IMR-90 (cell line): ENCODE results near the gene MAPK9. TPM values are rescaled to one million over a fixed set of nuclear protein-coding genes. Genes with fewer than 3 reads are reported as not detected.

Experiments used
- ATAC-seq: fragments of 200-7000 bp; cut with Tn5 transposase; 2 replicates; pipeline ENCODE4 v1.9.1; 2020; ENCODE audit warnings: low read depth, mild to moderate bottlenecking, moderate library complexity
- BruUV-seq: library from RNA; stranded (reverse); fragments of 400-500 nt; replicated peaks from 2 replicates; lab custom pipeline; 2021; lab: Mats Ljungman, UMichigan
- CTCF ChIA-PET: fragments of 300-600 bp; formaldehyde crosslinking; extraction: SDS; loops from one replicate; lab custom pipeline; 2021; ENCODE audit warnings: antibody characterized with exemption; lab: Yijun Ruan, JAX
- POLR2A ChIA-PET: fragments of 300-600 bp; sonication (Branson Sonifier 250); formaldehyde crosslinking; loops from one replicate; lab custom pipeline; 2022; ENCODE audit warnings: antibody characterized with exemption; ENCODE audit not compliant: unreplicated experiment; lab: Charles Lee
- DNase-seq: peaks from one replicate; pipeline ENCODE4 v3.0.0; 2013
- H2AFZ ChIP-seq: replicated peaks from 2 replicates; pipeline ENCODE3; 2013; ENCODE audit warnings: low read length, mild to moderate bottlenecking; ENCODE audit not compliant: poor library complexity
- H2AK5ac ChIP-seq: 2 replicates; pipeline ENCODE4 v1.6.1; 2013; ENCODE audit warnings: low read depth, low read length, inconsistent platforms
- H2AK9ac ChIP-seq: replicated peaks from 2 replicates; pipeline ENCODE3; 2013; ENCODE audit warnings: mild to moderate bottlenecking, low read depth, low read length, moderate library complexity; ENCODE audit not compliant: poor library complexity
- H2BK120ac ChIP-seq: 2 replicates; pipeline ENCODE4 v1.6.1; 2013; ENCODE audit warnings: low read depth, low read length, inconsistent platforms
- H2BK15ac ChIP-seq: 3 replicates; pipeline ENCODE4 v1.6.1; 2013; ENCODE audit warnings: low read depth, low read length, inconsistent platforms
- H2BK20ac ChIP-seq: 2 replicates; pipeline ENCODE4 v1.6.1; 2013; ENCODE audit warnings: low read depth, mild to moderate bottlenecking, inconsistent platforms, low read length, moderate library complexity
- H2BK5ac ChIP-seq: 2 replicates; pipeline ENCODE4 v1.6.1; 2013; ENCODE audit warnings: mild to moderate bottlenecking, low read depth, low read length, inconsistent platforms; ENCODE audit not compliant: poor library complexity, severe bottlenecking
- H3K14ac ChIP-seq: replicated peaks from 2 replicates; pipeline ENCODE4 v1.6.1; 2013; ENCODE audit warnings: low read depth, low read length, inconsistent platforms
- H3K18ac ChIP-seq: 2 replicates; pipeline ENCODE4 v1.6.1; 2013; ENCODE audit warnings: low read depth, low read length, control low read depth
- H3K23ac ChIP-seq: 2 replicates; pipeline ENCODE4 v1.6.1; 2013; ENCODE audit warnings: low read depth, low read length, inconsistent platforms
- H3K27ac ChIP-seq: 2 replicates; pipeline ENCODE4 v1.5.1; 2013; ENCODE audit warnings: mild to moderate bottlenecking, control low read depth, low read length; ENCODE audit not compliant: insufficient read depth
- H3K27me3 ChIP-seq: 2 replicates; pipeline ENCODE4 v1.6.1; 2013; ENCODE audit warnings: low read length; ENCODE audit not compliant: control insufficient read depth, insufficient read depth
- H3K36me3 ChIP-seq: 2 replicates; pipeline ENCODE4 v1.6.1; 2013; ENCODE audit warnings: low read length, mixed read lengths; ENCODE audit not compliant: control insufficient read depth, insufficient read depth
- H3K4ac ChIP-seq: 2 replicates; pipeline ENCODE4 v1.6.1; 2013; ENCODE audit warnings: low read depth, low read length, inconsistent platforms
- H3K4me1 ChIP-seq: 2 replicates; pipeline ENCODE4 v1.6.1; 2013; ENCODE audit warnings: low read length, mixed read lengths; ENCODE audit not compliant: control insufficient read depth, insufficient read depth
- H3K4me2 ChIP-seq: 2 replicates; pipeline ENCODE4 v1.6.1; 2013; ENCODE audit warnings: low read depth, mild to moderate bottlenecking, control low read depth, low read length, moderate library complexity
- H3K4me3 ChIP-seq: 2 replicates; pipeline ENCODE4 v1.5.1; 2013; ENCODE audit warnings: low read depth, mild to moderate bottlenecking, control low read depth, low read length, moderate library complexity; ENCODE audit not compliant: insufficient read depth
- H3K56ac ChIP-seq: 2 replicates; pipeline ENCODE4 v1.6.1; 2013; ENCODE audit warnings: low read length, inconsistent platforms; ENCODE audit not compliant: insufficient read depth; ENCODE audit errors: extremely low read depth
- H3K79me1 ChIP-seq, 2 experiments: 2 replicates each; pipeline ENCODE4 v1.6.1; 2013; ENCODE audit warnings: low read length in 2 of 2, inconsistent platforms in 1 of 2, low read depth in 1 of 2
- H3K9ac ChIP-seq: 2 replicates; pipeline ENCODE4 v1.6.1; 2013; ENCODE audit warnings: low read depth, low read length, control low read depth
- H3K9me1 ChIP-seq: 2 replicates; pipeline ENCODE4 v1.6.1; 2013; ENCODE audit warnings: low read length, inconsistent platforms; ENCODE audit not compliant: insufficient read depth
- H3K9me3 ChIP-seq: 2 replicates; pipeline ENCODE4 v1.6.1; 2013; ENCODE audit warnings: low read length; ENCODE audit not compliant: control insufficient read depth, insufficient read depth
- H4K20me1 ChIP-seq: 2 replicates; pipeline ENCODE4 v1.6.1; 2013; ENCODE audit warnings: low read length, inconsistent platforms; ENCODE audit not compliant: insufficient read depth
- H4K5ac ChIP-seq: 2 replicates; pipeline ENCODE4 v1.6.1; 2013; ENCODE audit warnings: mild to moderate bottlenecking, low read depth, low read length, control low read depth
- H4K8ac ChIP-seq, 2 experiments: 2 replicates each; pipeline ENCODE4 v1.6.1; 2013; ENCODE audit warnings: low read depth in 2 of 2, low read length in 2 of 2, control low read depth in 1 of 2, inconsistent platforms in 1 of 2
- H4K91ac ChIP-seq: 2 replicates; pipeline ENCODE4 v1.6.1; 2013; ENCODE audit warnings: low read depth, low read length, inconsistent platforms; ENCODE audit not compliant: insufficient read depth
- BHLHE40 ChIP-seq: fragments of 150-350 bp; IDR thresholded peaks from 2 replicates; pipeline ENCODE4 v1.6.1; 2016; ENCODE audit warnings: mild to moderate bottlenecking, low read depth, low read length
- CEBPB ChIP-seq: IDR thresholded peaks from 2 replicates; pipeline ENCODE4 v1.6.1; 2012; ENCODE audit warnings: low read depth, low read length, improper control_type of control experiment
- CHD1 ChIP-seq: IDR thresholded peaks from 2 replicates; pipeline ENCODE4 v1.6.1; 2012; ENCODE audit warnings: low read depth, low read length, improper control_type of control experiment
- ELK1 ChIP-seq: fragments of 150-350 bp; IDR thresholded peaks from 2 replicates; pipeline ENCODE4 v1.6.1; 2016; ENCODE audit warnings: low read depth, mild to moderate bottlenecking, low read length, moderate library complexity, borderline replicate concordance
- MAZ ChIP-seq: IDR thresholded peaks from 2 replicates; pipeline ENCODE4 v1.6.1; 2012; ENCODE audit warnings: low read depth, mild to moderate bottlenecking, low read length, improper control_type of control experiment, moderate library complexity, borderline replicate concordance
- MXI1 ChIP-seq: IDR thresholded peaks from 2 replicates; pipeline ENCODE4 v1.6.1; 2012; ENCODE audit warnings: low read depth, mild to moderate bottlenecking, low read length, moderate library complexity, borderline replicate concordance
- POLR2A ChIP-seq: IDR thresholded peaks from 2 replicates; pipeline ENCODE4 v1.6.1; 2012; ENCODE audit warnings: mild to moderate bottlenecking, low read depth, low read length
- RAD21 ChIP-seq: IDR thresholded peaks from 2 replicates; pipeline ENCODE4 v1.6.1; 2012; ENCODE audit warnings: low read length, improper control_type of control experiment
- RCOR1 ChIP-seq: IDR thresholded peaks from 2 replicates; pipeline ENCODE4 v1.6.1; 2012; ENCODE audit warnings: mild to moderate bottlenecking, low read length, improper control_type of control experiment; ENCODE audit not compliant: insufficient replicate concordance
- RFX5 ChIP-seq: IDR thresholded peaks from 2 replicates; pipeline ENCODE4 v1.8.0; 2012; ENCODE audit warnings: low read depth, mild to moderate bottlenecking, low read length, moderate library complexity
- SMC3 ChIP-seq: fragments of 150-350 bp; IDR thresholded peaks from 2 replicates; pipeline ENCODE4 v1.6.1; 2016; ENCODE audit warnings: low read depth, mild to moderate bottlenecking, antibody characterized with exemption, low read length, moderate library complexity
- USF2 ChIP-seq: fragments of 150-350 bp; IDR thresholded peaks from 2 replicates; pipeline ENCODE4 v1.6.1; 2017; ENCODE audit warnings: mild to moderate bottlenecking, antibody characterized with exemption, low read length, low read depth
- WGBS, 2 experiments: methylation state at CpG; one replicate each; pipeline versions ENCODE4 v1.1.5 to v1.1.7; 2013; ENCODE audit warnings: missing lambda C conversion rate in 2 of 2; ENCODE audit not compliant: insufficient read length in 1 of 2; ENCODE audit errors: extremely low coverage in 2 of 2; 5-methylcytosine and 5-hydroxymethylcytosine counted together
- dilution Hi-C: fragments of 300-500 bp; cut with HindIII; formaldehyde crosslinking; loops from one replicate; pipeline ENCODE4 v1.14.3; 2018; ENCODE audit warnings: low sequenced_read_pairs; ENCODE audit not compliant: unreplicated experiment
- in situ Hi-C: fragments of 300-500 bp; cut with MboI; formaldehyde crosslinking; loops from 3 replicates; pipeline ENCODE4 v1.14.3; 2019; ENCODE audit warnings: low sequenced_read_pairs, inconsistent platforms, mixed read lengths
- intact Hi-C: fragments of 100-400 bp; cut with micrococcal nuclease; formaldehyde crosslinking; loops from 2 replicates; pipeline ENCODE4 v1.10.0; 2022
- polyA plus RNA-seq, 3 experiments: library from polyadenylated mRNA; depleted of rRNA; stranded (reverse); fragments of >200 nt; gene quantifications; 2 replicates each; pipeline ENCODE4 v1.2.3, GENCODE V29; 2012; ENCODE audit warnings: low replicate concordance in 1 of 3
- total RNA-seq: library from RNA; depleted of rRNA; stranded (reverse); fragments of >200 nt; gene quantifications from 2 replicates; pipeline ENCODE4 v1.2.3, GENCODE V29; 2012

The MAPK9 gene
- total and polyA plus RNA-seq, 2 of the 4 experiments (the other 2 are of a cell fraction) = 22.9 to 23.3 TPM

- no peak overlapping the region for H3K4me3 ChIP-seq
- ChIA-PET POLR2A (no interaction called here), CTCF (interaction anchor here (0.6 to 2.4 kb wide), 9 partner anchors 9 to 145 kb away, joined by 3 to 12 read pairs (median 4); no protein-coding TSS in a partner anchor)
- DNase-seq = no peak
- in situ Hi-C loops (no loop called here), dilution Hi-C loops (no loop called here), intact Hi-C loops (no loop called here)
- H4K91ac ChIP-seq = no peak overlapping the region
- no peak overlapping the region for H2BK15ac ChIP-seq
- peaks cover 19% of the 10 kb centered on the region for H4K20me1 ChIP-seq
- no peak overlapping the region for H2AFZ ChIP-seq
- no peak overlapping the region for H2BK20ac ChIP-seq
- H3K27me3 ChIP-seq = no peaks in the 10 kb centered on the region
- H3K9me3 ChIP-seq = no peaks in the 10 kb centered on the region
- no peak overlapping the region for H3K23ac ChIP-seq
- 100% methylated on average over 4 of the region's 7 CpGs; no CpG with 5 or more reads in 1 of the 2 experiments for WGBS, 2 experiments
- no peak overlapping the region for H3K18ac ChIP-seq
- TF ChIP-seq USF2 (no peak), RFX5 (no peak), MXI1 (no peak), BHLHE40 (no peak), POLR2A (no peak), CEBPB (no peak), RAD21 (no peak), MAZ (no peak), SMC3 (no peak), RCOR1 (no peak), CHD1 (no peak), ELK1 (no peak)
- no peak overlapping the region for H2AK9ac ChIP-seq
- no peak overlapping the region for H3K56ac ChIP-seq
- no peak overlapping the region for H2BK5ac ChIP-seq
- H2BK120ac ChIP-seq = no peak overlapping the region
- peaks cover 21% of the 10 kb centered on the region for H3K4me1 ChIP-seq
- H3K4me2 ChIP-seq = no peak overlapping the region
- no peak overlapping the region for H2AK5ac ChIP-seq
- no peak overlapping the region for H4K8ac ChIP-seq
- H3K36me3 ChIP-seq = 0 out of 2 replicates have a peak, but pooled peaks cover 1% of the 10 kb centered on the region
- no peak overlapping the region for H3K14ac ChIP-seq
- H3K27ac ChIP-seq = no peak overlapping the region
- H3K79me1 ChIP-seq = peaks cover 0 to 3% of the 10 kb centered on the region in 2 experiments; a peak in 1 of 4 replicates
- no peak overlapping the region for H3K4ac ChIP-seq
- no peak overlapping the region for H3K9ac ChIP-seq
- ATAC-seq = no peak
- BruUV-seq = no TSS peak
- H4K5ac ChIP-seq = no peak overlapping the region
- H3K9me1 ChIP-seq = peaks cover 16% of the 10 kb centered on the region
Observed at GRCh38 chr5:180329138-180329435, 37.2 kb upstream of the MAPK9 start.
